NCI-H1417 (cell line): Measurements from ENCODE around the gene SEZ6.

Experiments used
- DNase-seq, 3 experiments: peaks; one replicate each; lab custom pipeline; 2025; lab: John Stamatoyannopoulos, UW

Gene SEZ6

DNA sequence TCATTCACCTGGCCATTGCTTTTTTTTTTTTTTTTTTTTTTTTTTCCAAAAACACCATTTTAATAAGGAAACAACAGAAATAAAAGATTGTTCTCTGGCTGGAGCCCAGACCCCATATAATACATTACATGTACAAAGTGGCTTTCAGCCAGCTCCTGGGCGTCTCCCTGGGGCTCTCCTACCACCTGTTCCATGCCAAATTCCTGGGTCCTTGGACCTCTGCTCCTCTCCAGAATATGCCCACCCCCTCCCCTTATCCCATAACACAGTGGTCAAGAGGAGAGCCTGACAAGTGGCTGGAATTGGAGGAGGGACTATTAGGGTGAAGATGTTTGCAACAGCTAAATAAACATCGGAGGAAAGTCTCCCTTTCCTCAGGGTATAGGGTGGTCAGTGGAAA is 50.9 kb downstream of the SEZ6 start:
- DNase-seq, result no peak

DNA sequence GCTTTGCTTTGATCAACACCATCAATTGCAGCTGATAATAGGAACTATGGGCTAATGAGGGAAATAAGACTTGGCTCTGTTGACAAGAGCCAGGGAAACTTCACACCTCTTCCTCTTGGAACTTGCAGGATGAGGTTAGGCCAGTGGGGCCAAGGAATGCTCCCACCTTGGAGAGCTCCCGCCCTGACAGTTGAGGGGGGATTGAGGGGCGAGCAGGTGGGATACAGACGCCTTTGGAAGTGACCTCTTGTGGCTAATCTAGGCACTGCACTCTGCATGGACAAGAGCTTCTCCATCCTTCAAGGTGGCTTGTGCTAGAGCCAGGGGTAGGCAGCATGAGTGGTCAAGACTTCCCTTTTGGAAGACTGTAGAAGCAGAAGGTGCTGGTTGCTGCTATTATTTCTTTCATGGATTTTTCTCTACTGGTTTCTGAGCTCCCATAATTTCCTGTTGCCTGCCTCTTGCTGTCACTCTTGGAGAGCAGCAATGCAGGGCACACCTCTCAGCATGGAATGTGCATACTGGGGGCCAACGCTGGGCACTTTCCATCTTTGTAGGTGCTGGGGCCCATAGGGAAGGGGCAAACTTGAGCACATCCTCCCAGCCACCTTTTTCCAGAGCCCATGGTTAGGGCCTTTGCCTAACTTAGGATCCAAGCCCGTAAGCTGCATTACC is 52.3 kb downstream of the SEZ6 start:
- DNase-seq, result peak in 2 of 3 experiments; percentile 28 to 62

DNA sequence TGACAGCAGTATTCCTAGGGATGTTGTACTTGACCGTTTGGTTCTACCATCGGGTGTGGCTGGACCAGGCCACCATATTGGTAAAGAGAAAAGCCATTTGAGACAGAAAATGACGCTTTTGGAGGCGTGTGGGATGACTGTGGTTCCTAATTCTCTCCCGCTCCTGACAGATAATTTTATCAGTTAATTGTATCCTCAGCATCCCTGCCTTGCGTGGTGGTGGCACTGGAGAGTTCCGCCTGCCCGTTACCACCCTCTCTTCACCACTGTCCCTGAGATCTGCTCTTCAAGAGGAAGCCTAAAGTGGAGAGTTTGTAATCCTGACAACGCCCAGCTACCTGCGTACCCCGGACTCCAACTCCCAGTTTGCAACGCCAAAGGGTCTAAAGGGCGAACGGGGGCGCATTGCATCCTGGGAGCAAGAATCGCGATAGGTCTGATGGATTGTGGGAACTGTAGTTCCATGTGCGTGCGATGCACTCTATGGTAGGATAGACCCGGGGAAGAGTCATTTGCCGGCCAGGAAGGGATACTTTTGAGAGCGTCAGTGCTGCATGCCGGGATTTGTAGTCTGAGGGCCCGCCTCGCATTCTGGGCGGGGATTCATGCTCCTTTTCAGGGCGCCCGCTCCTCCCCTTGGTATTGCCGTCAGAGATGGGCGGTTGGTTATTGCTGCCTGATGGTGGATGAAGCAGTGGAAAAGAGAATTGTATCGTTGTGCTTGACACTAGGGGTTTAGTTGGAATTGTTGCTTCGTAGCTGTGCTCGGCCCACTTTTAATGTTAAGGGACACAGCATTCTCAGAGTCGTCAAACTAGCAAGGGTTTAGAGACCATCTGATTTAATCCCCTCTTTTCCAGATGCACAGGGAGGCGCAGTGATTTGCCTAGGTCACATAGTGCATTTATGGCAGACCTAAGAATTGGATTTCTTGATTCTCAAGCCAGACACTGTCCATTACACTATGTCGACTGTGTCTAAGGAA is 53.5 kb downstream of the SEZ6 start:
- DNase-seq, result peak; percentile 98 to 100 (median 98)

- peak; percentile 99 to 100 (median 99) for DNase-seq
Observed at GRCh38 chr17:28951428-28951990, 54.3 kb downstream of the SEZ6 start, which contains the start of gene PHF12. TSS of gene PHF12 (minus strand) at chr17:28951518. CDS start at chr17:28950960, 558 bp downstream.

- peak in 1 of 3 experiments; percentile 66 for DNase-seq
Observed at GRCh38 chr17:28950752-28951427, 54.9 kb downstream of the SEZ6 start.

GRCh38 chr17:28950017-28950751 is 55.6 kb downstream of the SEZ6 start:
- DNase-seq, result peak; percentile 14 to 69 (median 66)

GRCh38 chr17:28949185-28950016 is 56.4 kb downstream of the SEZ6 start:
- peak; percentile 59 to 83 (median 79) for DNase-seq

GRCh38 chr17:28948873-28949184 is 57.0 kb downstream of the SEZ6 start:
- DNase-seq, result no peak

DNA sequence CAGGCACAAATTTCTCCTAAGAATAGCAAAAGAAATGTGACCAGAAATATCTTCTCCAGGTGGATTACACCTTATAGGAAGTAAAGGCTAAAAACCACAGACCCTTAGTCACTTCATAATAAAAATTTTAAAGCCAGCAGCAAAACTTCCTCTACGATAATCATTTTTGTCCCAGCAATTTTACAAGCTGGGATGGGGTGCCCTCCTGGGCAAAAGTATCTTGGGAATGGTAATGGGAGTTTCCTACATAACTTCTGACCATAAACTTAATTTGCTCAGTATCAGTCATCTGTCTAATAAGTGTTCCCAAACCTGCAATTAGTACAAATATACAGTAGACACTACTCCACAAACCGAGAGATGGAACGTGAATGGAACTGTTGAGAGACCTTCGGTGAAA is 57.5 kb downstream of the SEZ6 start:
- DNase-seq, result no peak

GRCh38 chr17:28947639-28948038 is 58.2 kb downstream of the SEZ6 start:
- no peak for DNase-seq

GRCh38 chr17:28946239-28946638 is 59.6 kb downstream of the SEZ6 start:
- no peak for DNase-seq

DNA sequence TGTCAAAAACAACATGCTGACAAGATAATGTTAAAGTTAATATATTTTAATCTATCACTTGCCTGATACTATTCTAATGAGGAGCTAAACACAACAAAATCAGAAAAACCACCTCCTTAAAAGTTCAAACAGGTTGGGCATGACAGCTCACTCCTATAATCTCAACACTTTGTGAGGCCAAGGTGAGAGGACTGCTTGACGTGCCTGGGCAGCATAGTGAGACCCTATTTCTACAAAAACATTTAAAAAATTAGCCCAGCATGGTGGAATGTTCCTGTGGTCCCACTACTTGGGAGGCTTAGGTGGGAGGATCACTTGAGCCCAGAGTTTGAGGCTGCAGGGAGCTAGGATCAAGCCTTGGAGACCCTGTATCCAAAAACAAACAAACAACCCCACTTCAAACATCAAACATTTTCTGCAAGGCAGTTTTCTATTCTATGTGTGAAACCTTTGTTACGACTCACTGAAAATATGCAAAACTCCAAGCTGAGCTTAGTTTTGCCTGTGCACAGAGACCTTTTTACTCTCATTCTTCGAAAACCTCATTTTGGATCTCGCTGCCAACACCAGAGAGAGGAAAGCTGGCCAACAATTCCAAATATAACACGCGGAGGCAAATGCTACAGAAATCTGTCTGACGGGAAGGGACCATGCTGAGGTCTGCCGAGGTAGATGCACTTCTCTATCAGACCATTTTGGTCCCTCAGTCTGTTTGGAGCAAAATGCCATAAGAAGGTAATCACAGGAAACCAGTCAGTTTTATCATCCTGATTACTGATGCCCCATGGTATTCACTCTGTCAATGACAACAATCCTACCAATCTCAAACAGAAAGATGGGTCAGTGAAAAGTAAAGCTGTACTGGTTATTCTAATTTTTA is 60.7 kb downstream of the SEZ6 start:
- no peak for DNase-seq

- DNase-seq, result no peak
Observed at GRCh38 chr17:28944343-28944742, 61.5 kb downstream of the SEZ6 start.

- DNase-seq, result no peak
Observed at GRCh38 chr17:28942925-28943324, 62.9 kb downstream of the SEZ6 start.

DNA sequence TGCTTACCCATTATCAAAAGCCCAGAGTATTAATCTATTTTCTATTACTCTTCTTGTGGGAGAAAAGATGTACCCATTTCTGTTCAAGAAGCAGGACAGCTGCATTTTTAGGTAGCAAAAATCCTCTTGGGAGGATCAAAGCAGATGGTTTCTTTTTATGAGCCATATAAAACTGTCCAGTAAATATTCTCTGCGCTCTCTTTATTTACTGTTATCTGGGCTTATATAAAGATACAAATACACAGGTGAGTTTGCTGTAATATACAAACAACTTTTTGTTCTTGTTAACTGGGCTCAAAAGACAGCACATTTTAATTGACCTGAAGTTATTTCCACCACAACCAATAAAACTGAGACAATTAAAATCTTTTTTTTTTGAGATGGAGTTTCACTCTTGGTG is 64.6 kb downstream of the SEZ6 start:
- DNase-seq, result no peak

GRCh38 chr17:28940675-28941074 is 65.2 kb downstream of the SEZ6 start:
- DNase-seq, result no peak

DNA sequence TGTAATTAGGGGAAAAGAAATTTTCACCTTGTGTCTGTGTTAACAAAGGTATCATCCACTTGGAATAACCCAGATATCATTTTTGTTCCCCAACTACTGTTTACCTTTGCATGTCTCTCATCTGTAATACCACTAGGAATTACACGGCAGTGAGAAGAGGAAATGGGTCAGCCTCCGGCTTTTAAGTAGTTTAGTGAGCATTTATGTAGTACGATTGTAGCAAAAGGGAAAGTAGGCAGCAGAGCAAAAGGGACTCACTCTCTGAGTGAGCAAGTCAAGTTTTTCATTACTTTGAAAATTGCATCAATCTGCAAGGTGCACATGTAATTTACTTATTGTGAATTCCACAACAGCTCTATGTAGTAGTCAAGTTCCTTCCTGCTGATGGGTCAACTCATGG is 65.7 kb downstream of the SEZ6 start:
- DNase-seq, result no peak

DNA sequence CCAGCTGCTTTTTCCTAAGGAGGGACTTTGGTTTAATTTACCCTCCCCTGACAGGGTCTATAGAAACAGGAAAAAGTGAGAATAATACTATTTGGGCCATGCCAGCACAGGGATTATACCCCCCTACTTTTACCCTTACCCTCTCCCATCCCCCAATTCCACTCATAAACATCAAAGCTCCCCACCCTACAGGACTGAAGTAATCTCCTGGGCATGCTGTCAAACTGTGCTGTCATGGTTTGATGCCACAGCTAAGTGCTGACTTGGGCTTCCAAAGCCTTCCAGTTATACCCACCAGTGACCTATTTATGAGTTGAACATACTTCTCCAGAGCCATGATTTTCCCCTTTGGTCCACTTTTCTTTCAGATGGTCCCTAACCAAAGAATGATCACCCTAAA is 67.3 kb downstream of the SEZ6 start:
- DNase-seq, result no peak

GRCh38 chr17:28937044-28937729 is 68.6 kb downstream of the SEZ6 start:
- no peak for DNase-seq
